ENCODE measurements around the gene MS4A18.

Gene MS4A18

GRCh38 chr11:60791153-60791933 lies 66.8 kb downstream of the MS4A18 start:
- no peak for DNase-seq

DNA sequence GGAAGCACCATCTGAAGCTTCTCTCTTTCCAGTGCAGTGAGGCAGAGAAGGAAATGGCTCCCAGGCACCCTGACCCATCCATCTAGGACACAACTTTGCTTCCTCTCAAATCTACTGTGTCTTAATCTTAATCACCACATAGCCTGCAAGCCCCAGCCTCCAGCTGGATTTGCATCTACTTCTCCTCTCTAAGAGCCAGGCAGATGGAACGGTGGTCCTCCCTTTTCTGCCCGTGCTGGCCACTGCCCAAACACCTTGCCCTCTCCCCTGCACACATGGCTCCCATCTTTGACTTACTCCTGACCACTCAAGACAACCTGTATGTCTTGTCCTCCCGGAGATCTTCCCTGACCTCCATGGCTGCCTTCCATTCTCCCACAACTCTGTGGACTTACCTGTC lies 68.0 kb downstream of the MS4A18 start:
- no peak for DNase-seq

All from NCI-H1417 treated with DMSO at 0.1 percent for 48 hours (cell line).